HT1080 (cell line): ENCODE measurements around the gene GRHL3. TPM values are rescaled to one million over a fixed set of nuclear protein-coding genes. Genes with fewer than 3 reads are reported as not detected.

Source experiments
- DNase-seq: peaks from one replicate; pipeline ENCODE4 v3.0.0-alpha.2; 2015; ENCODE audit warnings: low read depth
- total RNA-seq: library from RNA; depleted of rRNA; stranded (reverse); fragments of >200 nt; shearing (Covaris generic); gene quantifications from 2 replicates; pipeline ENCODE4 v1.2.3, GENCODE V29; 2014; rRNA removed

The GRHL3 gene
- total RNA-seq, 1 experiment from 2014 or later = 0.03 TPM

- peak; percentile 61 for DNase-seq
Measured at GRCh38 chr1:24391882-24392603, 72.9 kb downstream of the GRHL3 start.

DNA sequence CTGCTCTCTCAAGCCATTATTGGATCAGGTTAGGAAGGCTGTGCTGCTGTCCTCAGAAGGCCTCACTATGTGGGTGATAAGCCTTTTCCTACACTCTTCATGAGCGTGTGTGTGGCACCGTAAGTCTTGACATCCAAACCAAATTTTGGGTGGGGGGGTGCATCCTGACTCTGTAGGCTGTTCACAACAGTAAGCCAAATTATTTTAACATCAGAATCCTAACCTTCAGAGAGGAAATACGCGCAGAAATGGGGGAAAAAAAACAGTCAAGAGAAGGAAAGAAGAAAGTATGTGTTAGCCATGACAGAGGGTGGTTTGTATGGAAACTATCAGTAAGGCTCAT lies 73.4 kb downstream of the GRHL3 start:
- no peak for DNase-seq

- peak; percentile 13 for DNase-seq
Measured at GRCh38 chr1:24392982-24393650, 74.0 kb downstream of the GRHL3 start.

GRCh38 chr1:24393892-24394291 lies 74.7 kb downstream of the GRHL3 start:
- DNase-seq = peak; percentile 89

DNA sequence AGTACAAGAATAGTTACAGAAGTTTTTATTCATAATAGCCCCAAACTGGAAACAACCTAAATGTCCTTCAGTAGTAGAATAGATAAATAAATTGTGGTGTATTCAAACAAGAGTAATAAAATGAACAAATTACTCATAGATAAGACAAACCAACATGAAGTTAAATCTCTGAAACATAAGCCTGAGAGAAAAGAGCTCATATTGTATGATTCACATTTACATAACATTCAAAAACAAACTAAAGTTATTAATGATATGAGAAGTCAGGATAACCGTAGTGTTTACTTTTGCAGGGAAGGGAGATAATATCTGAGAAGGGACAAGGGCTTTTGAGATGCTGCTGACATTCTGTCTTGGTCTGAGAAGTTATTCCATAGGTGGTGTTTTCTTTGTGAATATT lies 80.9 kb downstream of the GRHL3 start:
- DNase-seq = no peak

DNA sequence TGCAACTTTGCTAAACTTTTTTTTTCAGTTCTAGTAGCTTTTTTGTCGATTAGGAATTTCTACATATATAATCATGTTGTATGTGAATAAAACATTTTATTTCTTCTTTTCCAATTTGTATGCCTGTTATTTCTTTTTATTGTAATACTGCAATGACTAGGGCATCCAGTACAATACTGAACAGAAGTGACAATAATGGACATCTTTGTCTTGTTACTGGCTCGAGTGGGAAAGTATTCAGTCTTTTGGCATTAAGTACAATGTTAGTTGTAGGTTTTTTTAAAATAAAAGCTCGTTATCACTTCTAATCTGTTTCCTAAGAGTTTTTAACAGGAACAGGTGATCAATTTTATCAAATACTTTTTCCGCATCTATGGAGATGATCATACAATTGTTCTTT lies 84.6 kb downstream of the GRHL3 start:
- DNase-seq = no peak

Other genes starting within 250 kb of the GRHL3 start
- gene MYOM3, start 207.2 kb upstream of the GRHL3 start, total RNA-seq = 0.97 and 1.5 TPM in 2 replicates
- gene IL22RA1, start 176.2 kb upstream of the GRHL3 start, total RNA-seq = 0.33 and 0.64 TPM in 2 replicates
- not detected in 2 replicates for gene IFNLR1, start 132.1 kb upstream of the GRHL3 start, total RNA-seq
- gene STPG1, start 94.4 kb downstream of the GRHL3 start, total RNA-seq = 8.6 and 9.0 TPM in 2 replicates
- gene NIPAL3, start 96.4 kb downstream of the GRHL3 start, total RNA-seq = 27.8 and 28.7 TPM in 2 replicates
- 6.5 and 8.8 TPM in 2 replicates for gene RCAN3, start 183.5 kb downstream of the GRHL3 start, total RNA-seq
- not detected in 2 replicates for gene NCMAP, start 236.7 kb downstream of the GRHL3 start, total RNA-seq